Measurements from ENCODE around the gene TOMM22.
A peak's percentile ranks its signal among the peaks of the same experiment; 100 is the strongest.

TOMM22 gene

GRCh38 chr22:38696606-38697424 is 15.1 kb downstream of the TOMM22 start:
- no peak for FAIRE-seq

- FAIRE-seq: no peak
Measured at GRCh38 chr22:38697425-38698089, 15.8 kb downstream of the TOMM22 start.

GRCh38 chr22:38698407-38699094 is 16.8 kb downstream of the TOMM22 start:
- FAIRE-seq: no peak

GRCh38 chr22:38699143-38699542 is 17.4 kb downstream of the TOMM22 start:
- FAIRE-seq: no peak

- no peak for FAIRE-seq
Measured at GRCh38 chr22:38699784-38700183, 18.0 kb downstream of the TOMM22 start.

GRCh38 chr22:38700270-38700788 is 18.6 kb downstream of the TOMM22 start:
- no peak for FAIRE-seq

- FAIRE-seq: no peak
Measured at GRCh38 chr22:38700789-38701628, 19.3 kb downstream of the TOMM22 start, which contains the start of gene JOSD1. JOSD1 (minus strand) TSS chr22:38700943; CDS start chr22:38699987, 956 bp downstream.

GRCh38 chr22:38704654-38705234 is 23.0 kb downstream of the TOMM22 start:
- no peak for FAIRE-seq

- peak; percentile 100 for FAIRE-seq
Measured at GRCh38 chr22:38705235-38706100, 23.7 kb downstream of the TOMM22 start, which contains the start of gene GTPBP1. GTPBP1 (plus strand) TSS chr22:38705944; CDS start chr22:38705956, 12 bp downstream.

- no peak for FAIRE-seq
Measured at GRCh38 chr22:38706101-38706900, 24.5 kb downstream of the TOMM22 start.

- FAIRE-seq: no peak
Measured at GRCh38 chr22:38706901-38707195, 25.1 kb downstream of the TOMM22 start.

- no peak for FAIRE-seq
Measured at GRCh38 chr22:38707346-38707745, 25.6 kb downstream of the TOMM22 start.

GRCh38 chr22:38707984-38708383 is 26.2 kb downstream of the TOMM22 start:
- FAIRE-seq: no peak

GRCh38 chr22:38709306-38709705 is 27.5 kb downstream of the TOMM22 start:
- FAIRE-seq: no peak

GRCh38 chr22:38710351-38710750 is 28.6 kb downstream of the TOMM22 start:
- no peak for FAIRE-seq

- no peak for FAIRE-seq
Measured at GRCh38 chr22:38710866-38711265, 29.1 kb downstream of the TOMM22 start.

- FAIRE-seq: no peak
Measured at GRCh38 chr22:38712486-38713207, 30.9 kb downstream of the TOMM22 start.

- no peak for FAIRE-seq
Measured at GRCh38 chr22:38713921-38714320, 32.2 kb downstream of the TOMM22 start.

- FAIRE-seq: no peak
Measured at GRCh38 chr22:38715176-38715764, 33.5 kb downstream of the TOMM22 start.

Measured in endometrium (tissue), 2 donors.